GM21515 (cell line): Measurements from ENCODE around the gene ITSN2.
A peak's percentile ranks its signal among the peaks of the same experiment; 100 is the strongest.
"Not testable (repeated sequence)": the region's sequence is repeated elsewhere in the genome, so short reads cannot be mapped to it uniquely, and the experiment has no call there.

ENCODE experiments used
- ATAC-seq: cut with Tn5 transposase; IDR thresholded peaks from one replicate; pipeline ENCODE4 v1.9.1; 2021; ENCODE audit not compliant: unreplicated experiment

ITSN2 gene

GRCh38 chr2:24360050-24360962 lies at the start of gene ITSN2:
TSS of gene ITSN2 (minus strand) at chr2:24360536. CDS start at chr2:24328082, 32,454 bp downstream.
- ATAC-seq = peak; percentile 77

GRCh38 chr2:24409171-24409570 lies 48.8 kb upstream of the ITSN2 start:
- no peak for ATAC-seq

- ATAC-seq = not testable (repeated sequence)
These were observed 48.4 kb upstream of the ITSN2 start for GRCh38 chr2:24408704-24409103.

- ATAC-seq = no peak
These were observed 44.2 kb upstream of the ITSN2 start for GRCh38 chr2:24404491-24404921.

GRCh38 chr2:24403832-24404212 lies 43.5 kb upstream of the ITSN2 start:
- no peak for ATAC-seq

GRCh38 chr2:24403168-24403831 lies 43.0 kb upstream of the ITSN2 start:
- ATAC-seq = no peak

- no peak for ATAC-seq
These were observed 42.1 kb upstream of the ITSN2 start for GRCh38 chr2:24402242-24403097.

- no peak for ATAC-seq
These were observed 40.0 kb upstream of the ITSN2 start for GRCh38 chr2:24400207-24400907.

- no peak for ATAC-seq
These were observed 39.3 kb upstream of the ITSN2 start for GRCh38 chr2:24399434-24400206.

- no peak for ATAC-seq
These were observed 34.7 kb upstream of the ITSN2 start for GRCh38 chr2:24394998-24395397.

- ATAC-seq = no peak
These were observed 32.3 kb upstream of the ITSN2 start for GRCh38 chr2:24392542-24393059.

- ATAC-seq = no peak
These were observed 25.0 kb upstream of the ITSN2 start for GRCh38 chr2:24385366-24385765.

GRCh38 chr2:24382363-24383073 lies 22.2 kb upstream of the ITSN2 start:
- ATAC-seq = peak; percentile 70

- ATAC-seq = no peak
These were observed 20.5 kb upstream of the ITSN2 start for GRCh38 chr2:24380820-24381219.

- ATAC-seq = no peak
These were observed 15.2 kb upstream of the ITSN2 start for GRCh38 chr2:24375349-24376087.

- no peak for ATAC-seq
These were observed 14.0 kb upstream of the ITSN2 start for GRCh38 chr2:24374301-24374700.

GRCh38 chr2:24372033-24372432 lies 11.7 kb upstream of the ITSN2 start:
- no peak for ATAC-seq

GRCh38 chr2:24365826-24366225 lies 5.5 kb upstream of the ITSN2 start:
- no peak for ATAC-seq
